Esophagus squamous epithelium (tissue), 4 donors: ENCODE data around the gene SLC25A51.

Source experiments
- CTCF ChIP-seq, 6 experiments: fragments of 450-650 bp in 4 of 6; fragments of 200-600 bp in 2 of 6; sonication (generic) in 2 of 6; IDR thresholded peaks; one replicate each; pipeline ENCODE4 v1.5.1; 2016 to 2019; ENCODE audit warnings: antibody characterized with exemption in 6 of 6, mild to moderate bottlenecking in 4 of 6, moderate library complexity in 4 of 6
- POLR2A ChIP-seq, 4 donors: fragments of 450-650 bp; IDR thresholded peaks; one replicate each; pipeline ENCODE4 v1.6.1; 2017; ENCODE audit warnings: antibody characterized with exemption in 4 of 4, mild to moderate bottlenecking in 4 of 4, moderate library complexity in 3 of 4

DNA sequence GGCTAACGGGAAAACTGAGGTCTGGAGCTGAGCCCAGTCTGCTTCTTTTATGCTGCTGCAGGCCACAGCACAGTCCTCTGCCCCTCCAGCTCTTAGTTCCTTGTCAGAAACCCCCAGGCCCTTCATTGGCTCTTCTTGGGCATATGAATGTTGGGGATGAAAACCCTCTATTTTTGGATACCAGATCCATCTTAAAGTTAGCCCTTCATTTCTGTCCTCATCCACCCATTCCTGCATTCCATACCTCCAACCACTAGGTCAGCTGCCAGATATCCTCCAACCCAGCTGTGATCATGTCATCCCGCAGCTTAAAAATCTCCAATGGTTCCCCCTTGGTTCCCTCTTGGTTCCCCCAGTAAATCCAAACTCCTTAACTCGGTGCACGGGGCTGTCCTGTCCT, 1.8 kb upstream of the SLC25A51 start:
- TF ChIP-seq CTCF (IDR thresholded peaks at IDR 0.05) = no peak
- TF ChIP-seq POLR2A (IDR thresholded peaks at IDR 0.05) = no peak
